B cell (primary cell): ENCODE measurements around the gene ITGB3BP. TPM values are rescaled to one million over a fixed set of nuclear protein-coding genes. Genes with fewer than 3 reads are reported as not detected.

Experiments used
- ATAC-seq: fragments of 200-7000 bp; cut with Tn5 transposase; one replicate; pipeline ENCODE4 v1.10.0; 2021; ENCODE audit warnings: low read depth, mild to moderate bottlenecking, moderate number of reproducible peaks, moderate library complexity
- CTCF ChIA-PET: fragments of 350-600 bp; sonication (Branson Sonifier 250); formaldehyde crosslinking; loops from one replicate; lab custom pipeline; 2021; ENCODE audit warnings: antibody characterized with exemption, inconsistent platforms; lab: Charles Lee
- POLR2A ChIA-PET: fragments of 350-600 bp; sonication (Branson Sonifier 250); formaldehyde crosslinking; loops from one replicate; lab custom pipeline; 2021; ENCODE audit warnings: antibody characterized with exemption; lab: Charles Lee
- DNase-seq: peaks from one replicate; pipeline ENCODE4 v3.0.0; 2013
- H2AFZ ChIP-seq: 2 replicates; pipeline ENCODE4 v1.6.1; 2012; ENCODE audit warnings: mild to moderate bottlenecking, low read depth, low read length; ENCODE audit not compliant: insufficient read depth, poor library complexity, severe bottlenecking
- H3K27ac ChIP-seq, 2 donors: 1 replicate in 1 of 2; 2 replicates in 1 of 2; pipeline ENCODE4 v1.5.1; 2012 to 2013; ENCODE audit warnings: low read length in 2 of 2, mild to moderate bottlenecking in 2 of 2, moderate library complexity in 1 of 2
- H3K27me3 ChIP-seq, 4 experiments: fragments of 200-600 bp in 1 of 4; sonication (generic) in 1 of 4; replicated peaks in 1 of 4; 1 replicate in 2 of 4; 2 replicates in 2 of 4; pipeline versions ENCODE4 v1.6.1 to v1.7.0; 2013 to 2016; ENCODE audit warnings: low read length in 3 of 4, mild to moderate bottlenecking in 2 of 4, mixed read lengths in 1 of 4, moderate library complexity in 1 of 4; ENCODE audit not compliant: insufficient read depth in 4 of 4, control insufficient read depth in 3 of 4; ENCODE audit errors: control extremely low read depth in 1 of 4
- H3K36me3 ChIP-seq, 2 experiments: replicated peaks in 1 of 2; 1 replicate in 1 of 2; 2 replicates in 1 of 2; pipeline versions ENCODE4 v1.6.1 to v1.7.1; 2013; ENCODE audit warnings: low read length in 1 of 2; ENCODE audit not compliant: insufficient read depth in 2 of 2, control insufficient read depth in 1 of 2; ENCODE audit errors: control extremely low read depth in 1 of 2, extremely low read depth in 1 of 2
- H3K4me1 ChIP-seq, 2 donors: fragments of 200-600 bp in 1 of 2; sonication (generic) in 1 of 2; 1 replicate in 1 of 2; 2 replicates in 1 of 2; pipeline versions ENCODE4 v1.5.1 to v1.6.1; 2013 to 2017; ENCODE audit warnings: low read length in 2 of 2; ENCODE audit not compliant: control insufficient read depth in 2 of 2, insufficient read depth in 2 of 2
- H3K4me2 ChIP-seq: replicated peaks from 2 replicates; pipeline ENCODE3; 2012; ENCODE audit warnings: mild to moderate bottlenecking, low read depth, low read length; ENCODE audit not compliant: poor library complexity, severe bottlenecking
- H3K4me3 ChIP-seq, 5 experiments: fragments of 200-600 bp in 1 of 5; sonication (generic) in 1 of 5; 1 replicate in 3 of 5; 2 replicates in 2 of 5; pipeline versions ENCODE4 v1.5.1 to v1.7.0; 2011 to 2016; ENCODE audit warnings: low read length in 4 of 5, mild to moderate bottlenecking in 4 of 5, low read depth in 2 of 5, control low read depth in 1 of 5, moderate library complexity in 1 of 5; ENCODE audit not compliant: insufficient read depth in 1 of 5; ENCODE audit errors: control extremely low read depth in 1 of 5, extremely low read depth in 1 of 5
- H3K79me2 ChIP-seq: fragments of 200-600 bp; sonication (generic); one replicate; pipeline ENCODE4 v1.6.0; 2016; ENCODE audit warnings: low read length; ENCODE audit not compliant: control insufficient read depth, insufficient read depth
- H3K9ac ChIP-seq: fragments of 200-600 bp; sonication (generic); 2 replicates; pipeline ENCODE4 v1.6.1; 2017; ENCODE audit warnings: mild to moderate bottlenecking, low read length, moderate library complexity
- H3K9me3 ChIP-seq, 3 donors: one replicate each; pipeline versions ENCODE4 v1.6.1 to v1.7.1; 2013; ENCODE audit warnings: low read length in 2 of 3; ENCODE audit not compliant: control insufficient read depth in 2 of 3, insufficient read depth in 1 of 3; ENCODE audit errors: control extremely low read depth in 1 of 3
- H4K20me1 ChIP-seq: 2 replicates; pipeline ENCODE4 v1.6.0; 2012; ENCODE audit warnings: mild to moderate bottlenecking, low read length; ENCODE audit not compliant: insufficient read depth, control insufficient read depth, poor library complexity, severe bottlenecking
- H3K27ac Mint-ChIP-seq: one replicate; pipeline ENCODE4 v1.8.0; 2021; ENCODE audit warnings: mixed read lengths
- H3K27me3 Mint-ChIP-seq: one replicate; pipeline ENCODE4 v1.8.0; 2021; ENCODE audit warnings: mixed read lengths
- H3K4me1 Mint-ChIP-seq: one replicate; pipeline ENCODE4 v1.8.0; 2021; ENCODE audit warnings: mixed read lengths
- H3K4me3 Mint-ChIP-seq: one replicate; pipeline ENCODE4 v1.8.0; 2021; ENCODE audit warnings: mixed read lengths
- H3K9me3 Mint-ChIP-seq: one replicate; pipeline ENCODE4 v1.8.0; 2022; ENCODE audit warnings: mixed read lengths; ENCODE audit not compliant: insufficient read depth
- EZH2 ChIP-seq: IDR thresholded peaks from 2 replicates; pipeline ENCODE4 v1.6.1; 2012; ENCODE audit warnings: borderline replicate concordance, low read depth, mild to moderate bottlenecking, moderate library complexity, low read length; ENCODE audit not compliant: insufficient read depth, poor library complexity, severe bottlenecking
- WGBS: methylation state at CpG from one replicate; pipeline ENCODE4 v1.1.5; 2013; ENCODE audit warnings: missing lambda C conversion rate; ENCODE audit not compliant: insufficient coverage; 5-methylcytosine and 5-hydroxymethylcytosine counted together
- intact Hi-C: fragments of 100-400 bp; cut with micrococcal nuclease; formaldehyde crosslinking; loops from one replicate; pipeline ENCODE4 v1.10.0; 2022
- polyA plus RNA-seq: library from polyadenylated mRNA; depleted of rRNA; stranded (reverse); fragments of >200 nt; gene quantifications from 2 replicates; pipeline ENCODE4 v1.2.3, GENCODE V29; 2012
- total RNA-seq, 2 donors: library from RNA; stranded (reverse); fragments of 120-200 nt in 1 of 2; gene quantifications; 1 replicate in 1 of 2; 2 replicates in 1 of 2; pipeline versions ENCODE4 v1.2.3 to v1.2.4, GENCODE V29; 2013 to 2022
- TF ChIP-seq, protein P1 (sequence below): fragments of 200-600 bp; IDR thresholded peaks from one replicate; pipeline ENCODE4 v1.8.0; 2022; ENCODE audit warnings: antibody characterized with exemption, mild to moderate bottlenecking

The ITGB3BP gene
- total and polyA plus RNA-seq, 2 donors (not counting 1 experiment from before 2014, with no cell fraction given), result 12.7 to 37.4 TPM

- H3K79me2 ChIP-seq, result no peaks in the 10 kb centered on the region
- no peaks in the 10 kb centered on the region for H3K27me3 Mint-ChIP-seq
- no peak overlapping the region for H2AFZ ChIP-seq
- no peak overlapping the region for H3K27ac Mint-ChIP-seq
- no peak overlapping the region for H3K4me3 ChIP-seq
- H3K4me1 Mint-ChIP-seq, result no peaks in the 10 kb centered on the region
- H3K4me2 ChIP-seq, result no peak overlapping the region
- DNase-seq (no peak), ATAC-seq (no peak)
- H3K4me3 Mint-ChIP-seq, result no peak overlapping the region
- TF ChIP-seq EZH2, result no peak
- TF ChIP-seq, protein P1, sequence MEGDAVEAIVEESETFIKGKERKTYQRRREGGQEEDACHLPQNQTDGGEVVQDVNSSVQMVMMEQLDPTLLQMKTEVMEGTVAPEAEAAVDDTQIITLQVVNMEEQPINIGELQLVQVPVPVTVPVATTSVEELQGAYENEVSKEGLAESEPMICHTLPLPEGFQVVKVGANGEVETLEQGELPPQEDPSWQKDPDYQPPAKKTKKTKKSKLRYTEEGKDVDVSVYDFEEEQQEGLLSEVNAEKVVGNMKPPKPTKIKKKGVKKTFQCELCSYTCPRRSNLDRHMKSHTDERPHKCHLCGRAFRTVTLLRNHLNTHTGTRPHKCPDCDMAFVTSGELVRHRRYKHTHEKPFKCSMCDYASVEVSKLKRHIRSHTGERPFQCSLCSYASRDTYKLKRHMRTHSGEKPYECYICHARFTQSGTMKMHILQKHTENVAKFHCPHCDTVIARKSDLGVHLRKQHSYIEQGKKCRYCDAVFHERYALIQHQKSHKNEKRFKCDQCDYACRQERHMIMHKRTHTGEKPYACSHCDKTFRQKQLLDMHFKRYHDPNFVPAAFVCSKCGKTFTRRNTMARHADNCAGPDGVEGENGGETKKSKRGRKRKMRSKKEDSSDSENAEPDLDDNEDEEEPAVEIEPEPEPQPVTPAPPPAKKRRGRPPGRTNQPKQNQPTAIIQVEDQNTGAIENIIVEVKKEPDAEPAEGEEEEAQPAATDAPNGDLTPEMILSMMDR, result no peak
- CTCF ChIA-PET, result interaction anchor here (1.5 kb wide), 1 partner anchor 12 kb away, joined by 3 read pairs; no protein-coding TSS in a partner anchor
- no peaks in the 10 kb centered on the region for H3K27me3 ChIP-seq
- POLR2A ChIA-PET, result no interaction called here
- no peak overlapping the region for H3K27ac ChIP-seq
- H3K9me3 ChIP-seq, result peaks cover 0 to 9% (median 2%) of the 10 kb centered on the region in 3 donors
- H3K4me1 ChIP-seq, result no peaks in the 10 kb centered on the region
- no peaks in the 10 kb centered on the region for H3K36me3 ChIP-seq
- no CpG with 5 or more reads among the region's 3 CpGs for WGBS
- peaks cover 1% of the 10 kb centered on the region for H3K9me3 Mint-ChIP-seq
- no peaks in the 10 kb centered on the region for H4K20me1 ChIP-seq
- intact Hi-C loops, result no loop called here
- H3K9ac ChIP-seq, result no peak overlapping the region
Observed at GRCh38 chr1:63463248-63463647, 59.8 kb downstream of the ITGB3BP start.

GRCh38 chr1:63461661-63462230 is 61.3 kb downstream of the ITGB3BP start:
- TF ChIP-seq, protein P1, result no peak
- no peak for TF ChIP-seq EZH2
- Mint-ChIP-seq H3K4me1 (no peaks in the 10 kb centered on the region), H3K27me3 (no peaks in the 10 kb centered on the region), H3K27ac (no peak overlapping the region), H3K9me3 (peaks cover 1% of the 10 kb centered on the region), H3K4me3 (no peak overlapping the region)
- H3K36me3 ChIP-seq, result no peaks in the 10 kb centered on the region
- H3K4me2 ChIP-seq, result no peak overlapping the region
- H3K27ac ChIP-seq, result no peak overlapping the region
- H2AFZ ChIP-seq, result no peak overlapping the region
- no peak for ATAC-seq
- WGBS, result 100% methylated on average over 1 of the region's 1 CpG
- no peaks in the 10 kb centered on the region for H3K27me3 ChIP-seq
- intact Hi-C loops, result no loop called here
- ChIA-PET CTCF (interaction anchor here (0.6 to 0.8 kb wide), 2 partner anchors 31 to 709 kb away, joined by 3 to 5 read pairs; no protein-coding TSS in a partner anchor), POLR2A (no interaction called here)
- H3K9ac ChIP-seq, result no peak overlapping the region
- no peaks in the 10 kb centered on the region for H3K4me1 ChIP-seq
- no peaks in the 10 kb centered on the region for H3K79me2 ChIP-seq
- peaks cover 0 to 9% (median 2%) of the 10 kb centered on the region in 3 donors for H3K9me3 ChIP-seq
- DNase-seq, result no peak
- H4K20me1 ChIP-seq, result no peaks in the 10 kb centered on the region
- H3K4me3 ChIP-seq, result no peak overlapping the region
